Muscle of leg (tissue), 11 donors: ENCODE measurements around the gene UBE4A. TPM values are rescaled to one million over a fixed set of nuclear protein-coding genes. Genes with fewer than 3 reads are reported as not detected.

Source experiments
- DNase-seq: peaks from one replicate; pipeline ENCODE4 v3.0.0; 2013
- H3K27ac ChIP-seq: one replicate; pipeline ENCODE4 v1.5.1; 2013; ENCODE audit warnings: mild to moderate bottlenecking, low read length, control low read depth
- H3K27me3 ChIP-seq: one replicate; pipeline ENCODE4 v1.6.1; 2013; ENCODE audit warnings: low read length; ENCODE audit not compliant: control insufficient read depth, insufficient read depth
- H3K36me3 ChIP-seq: one replicate; pipeline ENCODE4 v1.6.1; 2013; ENCODE audit warnings: low read length; ENCODE audit not compliant: control insufficient read depth, insufficient read depth
- H3K4me1 ChIP-seq: one replicate; pipeline ENCODE4 v1.6.1; 2013; ENCODE audit warnings: low read length; ENCODE audit not compliant: control insufficient read depth, insufficient read depth
- H3K4me3 ChIP-seq: one replicate; pipeline ENCODE4 v1.5.1; 2013; ENCODE audit warnings: low read length, control low read depth
- H3K9me3 ChIP-seq: replicated peaks from 2 replicates; pipeline ENCODE4 v1.6.1; 2013; ENCODE audit warnings: low read depth, low read length; ENCODE audit not compliant: control insufficient read depth
- WGBS: methylation state at CpG from one replicate; pipeline ENCODE4 v1.1.5; 2013; ENCODE audit warnings: missing lambda C conversion rate; ENCODE audit not compliant: insufficient coverage; 5-methylcytosine and 5-hydroxymethylcytosine counted together
- polyA plus RNA-seq, 8 donors: library from polyadenylated mRNA; unstranded; fragments of 120-200 nt; gene quantifications; one replicate each; pipeline versions ENCODE4 v1.2.1 to v1.2.3, GENCODE V29; 2013; ENCODE audit warnings: inconsistent platforms in 1 of 8, low replicate concordance in 1 of 8; ENCODE audit not compliant: insufficient read length in 8 of 8, insufficient read depth in 1 of 8
- total RNA-seq: library from RNA; stranded (reverse); fragments of 120-200 nt; gene quantifications from one replicate; pipeline ENCODE4 v1.2.4, GENCODE V29; 2013

UBE4A gene
- total and polyA plus RNA-seq, 9 donors: 15.5 to 27.3 (median 19.2) TPM

- no peaks in the 10 kb centered on the region for H3K4me1 ChIP-seq
- no peaks in the 10 kb centered on the region for H3K27me3 ChIP-seq
- no peaks in the 10 kb centered on the region for H3K9me3 ChIP-seq
- H3K36me3 ChIP-seq: peaks cover 44% of the 10 kb centered on the region
- no peak for DNase-seq
- 89% methylated on average over 1 of the region's 1 CpG for WGBS
- H3K4me3 ChIP-seq: no peak overlapping the region
- H3K27ac ChIP-seq: no peak overlapping the region
These were observed 6.9 kb downstream of the UBE4A start for GRCh38 chr11:118366287-118366686.

- Histone ChIP-seq H3K27me3 (no peaks in the 10 kb centered on the region), H3K4me1 (no peaks in the 10 kb centered on the region), H3K27ac (no peak overlapping the region), H3K9me3 (no peaks in the 10 kb centered on the region), H3K4me3 (no peak overlapping the region), H3K36me3 (peaks cover 67% of the 10 kb centered on the region)
- WGBS: 83% methylated on average over 1 of the region's 4 CpGs
- DNase-seq: no peak
These were observed 11.4 kb downstream of the UBE4A start for GRCh38 chr11:118370774-118371173.

- Histone ChIP-seq H3K4me1 (no peaks in the 10 kb centered on the region), H3K4me3 (no peak overlapping the region), H3K27ac (no peak overlapping the region), H3K36me3 (peaks cover 76% of the 10 kb centered on the region), H3K9me3 (no peaks in the 10 kb centered on the region), H3K27me3 (no peaks in the 10 kb centered on the region)
- no peak for DNase-seq
- WGBS: 100% methylated on average over 2 of the region's 2 CpGs
These were observed 13.9 kb downstream of the UBE4A start for GRCh38 chr11:118373263-118373662.

- Histone ChIP-seq H3K4me3 (no peak overlapping the region), H3K27me3 (no peaks in the 10 kb centered on the region), H3K27ac (no peak overlapping the region), H3K9me3 (no peaks in the 10 kb centered on the region), H3K36me3 (peaks cover 73% of the 10 kb centered on the region), H3K4me1 (no peaks in the 10 kb centered on the region)
- no peak for DNase-seq
- 100% methylated on average over 2 of the region's 5 CpGs for WGBS
These were observed 14.5 kb downstream of the UBE4A start for GRCh38 chr11:118373871-118374270.

- H3K27me3 ChIP-seq: no peaks in the 10 kb centered on the region
- peaks cover 73% of the 10 kb centered on the region for H3K36me3 ChIP-seq
- H3K27ac ChIP-seq: no peak overlapping the region
- no peak overlapping the region for H3K4me3 ChIP-seq
- peak; percentile 43 for DNase-seq
- H3K9me3 ChIP-seq: no peaks in the 10 kb centered on the region
- no peaks in the 10 kb centered on the region for H3K4me1 ChIP-seq
- WGBS: 68% methylated on average over 2 of the region's 3 CpGs
These were observed 15.3 kb downstream of the UBE4A start for GRCh38 chr11:118374729-118375128.

GRCh38 chr11:118375978-118376377 lies 16.6 kb downstream of the UBE4A start:
- Histone ChIP-seq H3K36me3 (peaks cover 72% of the 10 kb centered on the region), H3K27ac (no peak overlapping the region), H3K27me3 (no peaks in the 10 kb centered on the region), H3K9me3 (no peaks in the 10 kb centered on the region), H3K4me1 (no peaks in the 10 kb centered on the region), H3K4me3 (no peak overlapping the region)
- no peak for DNase-seq

GRCh38 chr11:118379497-118379896 lies 20.1 kb downstream of the UBE4A start:
- H3K4me1 ChIP-seq: no peaks in the 10 kb centered on the region
- H3K27ac ChIP-seq: no peak overlapping the region
- H3K36me3 ChIP-seq: peaks cover 64% of the 10 kb centered on the region
- H3K9me3 ChIP-seq: no peaks in the 10 kb centered on the region
- no peak overlapping the region for H3K4me3 ChIP-seq
- WGBS: 90% methylated on average over 3 of the region's 4 CpGs
- no peak for DNase-seq
- H3K27me3 ChIP-seq: no peaks in the 10 kb centered on the region

GRCh38 chr11:118380571-118380970 lies 21.2 kb downstream of the UBE4A start:
- DNase-seq: peak; percentile 12

GRCh38 chr11:118382954-118383353 lies 23.6 kb downstream of the UBE4A start:
- Histone ChIP-seq H3K27ac (no peak overlapping the region), H3K9me3 (no peaks in the 10 kb centered on the region), H3K27me3 (no peaks in the 10 kb centered on the region), H3K4me3 (no peak overlapping the region), H3K36me3 (peaks cover 65% of the 10 kb centered on the region), H3K4me1 (no peaks in the 10 kb centered on the region)
- no peak for DNase-seq
- WGBS: 100% methylated on average over 1 of the region's 3 CpGs

More at GRCh38 chr11:118380571-118380970, 21.2 kb downstream of the UBE4A start:
- H3K9me3 ChIP-seq: no peaks in the 10 kb centered on the region
- peaks cover 63% of the 10 kb centered on the region for H3K36me3 ChIP-seq
- no peaks in the 10 kb centered on the region for H3K4me1 ChIP-seq
- no peak overlapping the region for H3K4me3 ChIP-seq
- no peaks in the 10 kb centered on the region for H3K27me3 ChIP-seq
- no peak overlapping the region for H3K27ac ChIP-seq

GRCh38 chr11:118383657-118384056 lies 24.3 kb downstream of the UBE4A start:
- Histone ChIP-seq H3K36me3 (peaks cover 67% of the 10 kb centered on the region), H3K4me1 (no peaks in the 10 kb centered on the region), H3K27ac (no peak overlapping the region), H3K4me3 (no peak overlapping the region), H3K27me3 (no peaks in the 10 kb centered on the region), H3K9me3 (no peaks in the 10 kb centered on the region)
- no CpG with 5 or more reads among the region's 3 CpGs for WGBS
- no peak for DNase-seq

GRCh38 chr11:118396097-118396501 lies 36.7 kb downstream of the UBE4A start:
- WGBS: no CpG with 5 or more reads among the region's 6 CpGs
- no peak for DNase-seq
- Histone ChIP-seq H3K9me3 (no peaks in the 10 kb centered on the region), H3K4me3 (no peak overlapping the region), H3K27ac (no peak overlapping the region), H3K27me3 (no peaks in the 10 kb centered on the region), H3K36me3 (peaks cover 50% of the 10 kb centered on the region), H3K4me1 (peaks cover 4% of the 10 kb centered on the region)
